A673 (cell line): Measurements from ENCODE around the gene CC2D1A. TPM values are rescaled to one million over a fixed set of nuclear protein-coding genes. Genes with fewer than 3 reads are reported as not detected.

Source experiments
- BruUV-seq: library from RNA; stranded (reverse); fragments of 400-500 nt; replicated peaks from 2 replicates; lab custom pipeline; 2021; lab: Mats Ljungman, UMichigan
- CTCF ChIA-PET: fragments of 300-600 bp; sonication (Branson Sonifier 250); formaldehyde crosslinking; loops from one replicate; lab custom pipeline; 2022; ENCODE audit warnings: antibody characterized with exemption; lab: Charles Lee
- POLR2A ChIA-PET: fragments of 300-600 bp; sonication (Branson Sonifier 250); formaldehyde crosslinking; loops from one replicate; lab custom pipeline; 2022; ENCODE audit warnings: antibody characterized with exemption; ENCODE audit not compliant: low non-redundant PET; lab: Charles Lee
- DNase-seq: peaks from one replicate; pipeline ENCODE4 v3.0.0-alpha.2; 2015; ENCODE audit warnings: low spot score
- H3K27ac ChIP-seq: fragments of 200-600 bp; sonication (generic); 2 replicates; pipeline ENCODE4 v1.5.1; 2016; ENCODE audit warnings: mixed run types, low read depth, mild to moderate bottlenecking, mixed read lengths, antibody characterized with exemption, low read length; ENCODE audit not compliant: poor library complexity, severe bottlenecking
- H3K27me3 ChIP-seq: fragments of 200-600 bp; sonication (generic); replicated peaks from 2 replicates; pipeline ENCODE4 v1.6.1; 2017; ENCODE audit warnings: mixed run types, low read depth, mild to moderate bottlenecking, mixed read lengths, antibody characterized with exemption, low read length; ENCODE audit not compliant: insufficient read depth, poor library complexity
- H3K36me3 ChIP-seq: fragments of 200-600 bp; sonication (generic); 2 replicates; pipeline ENCODE4 v1.6.1; 2016; ENCODE audit warnings: mixed run types, mild to moderate bottlenecking, mixed read lengths, antibody characterized with exemption, low read length; ENCODE audit not compliant: insufficient read depth, poor library complexity, severe bottlenecking
- H3K4me1 ChIP-seq: fragments of 200-600 bp; sonication (generic); 2 replicates; pipeline ENCODE4 v1.6.1; 2017; ENCODE audit warnings: mixed run types, mild to moderate bottlenecking, mixed read lengths, antibody characterized with exemption, low read length; ENCODE audit not compliant: insufficient read depth, poor library complexity, severe bottlenecking
- H3K4me3 ChIP-seq: fragments of 200-600 bp; sonication (generic); 2 replicates; pipeline ENCODE4 v1.5.1; 2016; ENCODE audit warnings: low read depth, mixed run types, mild to moderate bottlenecking, mixed read lengths, low read length; ENCODE audit not compliant: poor library complexity, severe bottlenecking
- H3K9me3 ChIP-seq: fragments of 200-600 bp; sonication (generic); 2 replicates; pipeline ENCODE4 v1.6.1; 2016; ENCODE audit warnings: mixed run types, low read depth, mild to moderate bottlenecking, mixed read lengths, antibody characterized with exemption, low read length; ENCODE audit not compliant: poor library complexity, severe bottlenecking
- EZH2 ChIP-seq: fragments of 200-600 bp; sonication (generic); IDR thresholded peaks from 2 replicates; pipeline ENCODE4 v1.6.1; 2017; ENCODE audit warnings: borderline replicate concordance, low read depth, mild to moderate bottlenecking, mixed read lengths, antibody characterized with exemption, low read length; ENCODE audit not compliant: poor library complexity, severe bottlenecking
- intact Hi-C: fragments of 100-400 bp; cut with micrococcal nuclease; formaldehyde crosslinking; loops from one replicate; pipeline ENCODE4 v1.10.0; 2022; ENCODE audit not compliant: unreplicated experiment
- total RNA-seq: library from RNA; stranded (reverse); gene quantifications from 2 replicates; pipeline ENCODE4 v1.2.3, GENCODE V29; 2021
- TF ChIP-seq, protein P1 (sequence below): fragments of 300-800, 200-600 bp; sonication (generic); conservative IDR thresholded peaks from 2 replicates; pipeline ENCODE4 v1.5.1; 2017; ENCODE audit warnings: low read depth, mild to moderate bottlenecking, antibody characterized with exemption, low read length, moderate library complexity, mixed read lengths

The CC2D1A gene
- total RNA-seq, 1 experiment from 2014 or later, result 38.6 TPM

DNA sequence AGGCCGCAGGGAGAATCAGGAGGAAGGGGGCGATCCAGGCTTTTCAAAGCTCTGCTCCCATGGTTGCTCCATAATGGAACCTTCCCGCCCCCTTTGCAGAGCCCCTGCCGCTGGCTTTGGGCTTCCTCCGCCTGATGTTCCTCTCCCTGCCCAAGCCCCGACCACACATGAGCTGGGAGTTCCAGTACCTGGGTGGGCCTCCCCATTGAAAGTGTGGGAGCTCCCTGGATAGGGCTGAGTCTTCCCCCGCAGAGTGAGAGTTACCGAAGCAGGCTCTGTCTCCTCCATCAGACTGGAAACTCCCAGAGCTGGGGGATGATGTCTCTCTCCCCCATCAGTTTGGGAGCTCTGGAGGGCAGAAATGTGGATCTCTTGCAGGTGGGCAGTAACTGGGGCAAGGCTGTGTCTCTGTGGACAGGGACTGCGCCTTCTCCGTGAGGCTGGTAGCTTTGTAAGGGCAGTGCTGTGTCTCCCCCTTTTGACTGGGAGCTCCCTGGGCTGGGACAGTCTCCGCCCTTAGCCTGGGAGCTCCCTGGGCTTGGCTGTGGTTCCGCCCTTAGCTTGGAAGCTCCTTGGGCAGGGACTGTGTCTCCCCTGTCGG is 47.0 kb downstream of the CC2D1A start:
- Histone ChIP-seq H3K27ac (peak overlapping the region; percentile 37), H3K36me3 (peaks cover 25% of the 10 kb centered on the region), H3K9me3 (no peaks in the 10 kb centered on the region), H3K27me3 (no peaks in the 10 kb centered on the region), H3K4me1 (peaks cover 14% of the 10 kb centered on the region), H3K4me3 (peak overlapping the region; percentile 71)
- CTCF ChIA-PET, result interaction anchor here (0.6 kb wide), 1 partner anchor 528 kb away, joined by 6 read pairs; no protein-coding TSS in a partner anchor
- POLR2A ChIA-PET, result no interaction called here
- intact Hi-C loops, result no loop called here
- no TSS peak for BruUV-seq
- no peak for TF ChIP-seq EZH2
- TF ChIP-seq, protein P1, sequence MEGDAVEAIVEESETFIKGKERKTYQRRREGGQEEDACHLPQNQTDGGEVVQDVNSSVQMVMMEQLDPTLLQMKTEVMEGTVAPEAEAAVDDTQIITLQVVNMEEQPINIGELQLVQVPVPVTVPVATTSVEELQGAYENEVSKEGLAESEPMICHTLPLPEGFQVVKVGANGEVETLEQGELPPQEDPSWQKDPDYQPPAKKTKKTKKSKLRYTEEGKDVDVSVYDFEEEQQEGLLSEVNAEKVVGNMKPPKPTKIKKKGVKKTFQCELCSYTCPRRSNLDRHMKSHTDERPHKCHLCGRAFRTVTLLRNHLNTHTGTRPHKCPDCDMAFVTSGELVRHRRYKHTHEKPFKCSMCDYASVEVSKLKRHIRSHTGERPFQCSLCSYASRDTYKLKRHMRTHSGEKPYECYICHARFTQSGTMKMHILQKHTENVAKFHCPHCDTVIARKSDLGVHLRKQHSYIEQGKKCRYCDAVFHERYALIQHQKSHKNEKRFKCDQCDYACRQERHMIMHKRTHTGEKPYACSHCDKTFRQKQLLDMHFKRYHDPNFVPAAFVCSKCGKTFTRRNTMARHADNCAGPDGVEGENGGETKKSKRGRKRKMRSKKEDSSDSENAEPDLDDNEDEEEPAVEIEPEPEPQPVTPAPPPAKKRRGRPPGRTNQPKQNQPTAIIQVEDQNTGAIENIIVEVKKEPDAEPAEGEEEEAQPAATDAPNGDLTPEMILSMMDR, result no peak
- peak; percentile 31 for DNase-seq

- no peak overlapping the region for H3K27ac ChIP-seq
- BruUV-seq, result no TSS peak
- H3K4me1 ChIP-seq, result peaks cover 14% of the 10 kb centered on the region
- peaks cover 26% of the 10 kb centered on the region for H3K36me3 ChIP-seq
- no peaks in the 10 kb centered on the region for H3K27me3 ChIP-seq
- ChIA-PET CTCF (interaction anchor here (0.7 kb wide), 1 partner anchor 124 kb away, joined by 3 read pairs; no protein-coding TSS in a partner anchor), POLR2A (no interaction called here)
- intact Hi-C loops, result no loop called here
- DNase-seq, result no peak
- H3K9me3 ChIP-seq, result no peaks in the 10 kb centered on the region
- peak overlapping the region; percentile 71 for H3K4me3 ChIP-seq
- TF ChIP-seq EZH2, result no peak
- TF ChIP-seq, protein P1, result no peak
Measured at GRCh38 chr19:13954185-13954584, 48.2 kb downstream of the CC2D1A start.

- Histone ChIP-seq H3K4me1 (peaks cover 14% of the 10 kb centered on the region), H3K27me3 (no peaks in the 10 kb centered on the region), H3K36me3 (peaks cover 40% of the 10 kb centered on the region), H3K4me3 (no peak overlapping the region), H3K9me3 (no peaks in the 10 kb centered on the region), H3K27ac (no peak overlapping the region)
- no peak for DNase-seq
- no TSS peak for BruUV-seq
- CTCF ChIA-PET, result no interaction called here
- intact Hi-C loops, result no loop called here
- POLR2A ChIA-PET, result no interaction called here
- no peak for TF ChIP-seq EZH2
- TF ChIP-seq, protein P1, result no peak
Measured at GRCh38 chr19:13955662-13956364, 49.8 kb downstream of the CC2D1A start.
